ENCODE results near the gene CCL1. TPM values are rescaled to one million over a fixed set of nuclear protein-coding genes. Genes with fewer than 3 reads are reported as not detected.

The CCL1 gene, protein sequence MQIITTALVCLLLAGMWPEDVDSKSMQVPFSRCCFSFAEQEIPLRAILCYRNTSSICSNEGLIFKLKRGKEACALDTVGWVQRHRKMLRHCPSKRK
- total RNA-seq: not detected in 2 replicates

DNA sequence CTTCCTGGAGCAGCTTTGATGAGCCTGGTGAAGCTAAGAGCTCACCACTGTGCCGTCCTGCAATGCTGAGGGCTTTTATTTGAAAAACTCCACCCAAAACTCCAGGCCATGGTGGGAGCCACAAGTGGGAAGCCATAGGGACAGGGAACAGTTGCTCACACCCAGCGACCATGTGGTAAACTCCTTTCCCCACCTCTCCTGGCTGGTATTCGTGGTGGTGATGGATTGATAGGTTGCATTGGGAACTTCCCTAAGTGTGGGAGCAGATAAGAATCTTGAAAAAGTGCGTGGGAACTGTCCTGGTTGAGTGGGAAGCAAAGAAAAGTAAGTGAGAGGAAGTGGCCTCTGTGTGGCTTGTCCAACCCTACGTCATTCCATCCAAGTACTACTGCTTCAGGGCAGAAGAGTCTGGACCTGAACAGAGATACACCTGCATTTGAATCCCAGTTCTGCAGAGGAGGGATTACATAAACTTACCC, at the start of gene CCL1:
Gene CCL1, minus strand, starts transcription at position 51 of the 479 bp plus-strand sequence. CDS start 72 bp downstream, outside the sequence.
- DNase-seq (ENCODE audit: low read depth in 2 of 2): no peak

GRCh38 chr17:34412534-34412933, 49.5 kb upstream of the CCL1 start:
- peak; percentile 6 to 7 for DNase-seq (ENCODE audit: low read depth in 2 of 2)

- no peak for DNase-seq (ENCODE audit: low read depth in 2 of 2)
Observed at GRCh38 chr17:34411646-34412421, 48.8 kb upstream of the CCL1 start.

- no peak for DNase-seq (ENCODE audit: low read depth in 2 of 2)
Observed at GRCh38 chr17:34409352-34409751, 46.3 kb upstream of the CCL1 start.

DNA sequence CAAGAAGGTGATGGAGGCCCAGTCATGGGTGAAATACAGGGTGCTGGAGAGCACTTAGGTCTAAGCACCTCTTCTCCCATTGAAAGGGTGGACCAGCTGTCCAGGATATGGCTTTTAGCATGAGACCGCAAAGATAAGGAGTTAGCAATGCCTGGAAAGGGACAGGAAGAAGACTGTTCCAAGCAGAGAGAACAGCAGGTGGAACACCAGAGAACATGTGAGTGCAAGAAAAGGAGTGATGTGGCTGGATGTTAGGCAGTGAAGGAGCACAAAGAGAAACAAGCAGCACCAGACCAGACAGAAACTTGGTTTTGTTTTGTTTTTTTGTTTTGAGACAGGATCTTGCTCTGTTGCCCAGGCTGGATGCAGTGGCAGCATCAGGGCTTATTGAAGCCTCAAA, 45.4 kb upstream of the CCL1 start:
- DNase-seq (ENCODE audit: low read depth in 2 of 2): no peak

GRCh38 chr17:34406226-34406625, 43.2 kb upstream of the CCL1 start:
- DNase-seq (ENCODE audit: low read depth in 2 of 2): no peak

DNA sequence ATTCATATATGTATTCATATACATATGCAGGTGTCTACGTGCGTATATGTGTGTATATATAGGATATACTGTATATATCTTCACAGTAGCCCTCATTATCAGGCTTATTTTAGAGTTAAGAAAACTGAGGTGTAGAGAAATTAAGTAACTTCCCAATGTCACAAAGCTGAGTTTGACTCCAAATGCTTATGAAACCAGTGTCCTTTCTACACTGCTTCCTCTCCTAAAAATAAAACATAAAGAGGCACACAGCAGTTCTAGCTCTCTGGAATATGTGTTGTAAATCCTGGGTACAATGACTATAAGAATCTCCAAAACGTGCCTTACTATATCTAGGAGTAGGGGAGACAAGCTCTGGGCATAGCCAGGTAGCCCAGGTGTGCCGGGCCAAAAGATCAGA, 40.0 kb upstream of the CCL1 start:
- no peak for DNase-seq (ENCODE audit: low read depth in 2 of 2)

GRCh38 chr17:34401165-34401564, 38.1 kb upstream of the CCL1 start:
- DNase-seq (ENCODE audit: low read depth in 2 of 2): no peak

GRCh38 chr17:34400301-34400931, 37.4 kb upstream of the CCL1 start:
- DNase-seq (ENCODE audit: low read depth in 2 of 2): no peak

DNA sequence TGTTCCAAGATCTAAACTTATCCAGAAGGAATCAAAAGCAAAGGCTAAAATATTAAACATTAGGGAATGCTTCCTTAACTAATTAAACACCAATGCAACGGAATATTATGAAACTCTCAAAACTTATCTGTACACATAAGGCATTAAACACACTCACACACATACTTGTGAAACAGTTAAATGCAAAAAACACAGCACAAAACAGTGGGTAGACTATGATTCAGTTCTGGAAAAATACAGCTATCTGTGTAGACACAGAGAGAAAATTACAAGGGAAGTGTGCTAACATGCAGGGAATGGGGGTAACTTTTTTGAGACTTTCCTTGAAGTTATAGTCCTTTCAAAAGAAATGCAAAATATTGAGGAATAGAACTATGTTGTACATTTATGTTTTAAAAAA, 36.7 kb upstream of the CCL1 start:
- no peak for DNase-seq (ENCODE audit: low read depth in 2 of 2)

DNA sequence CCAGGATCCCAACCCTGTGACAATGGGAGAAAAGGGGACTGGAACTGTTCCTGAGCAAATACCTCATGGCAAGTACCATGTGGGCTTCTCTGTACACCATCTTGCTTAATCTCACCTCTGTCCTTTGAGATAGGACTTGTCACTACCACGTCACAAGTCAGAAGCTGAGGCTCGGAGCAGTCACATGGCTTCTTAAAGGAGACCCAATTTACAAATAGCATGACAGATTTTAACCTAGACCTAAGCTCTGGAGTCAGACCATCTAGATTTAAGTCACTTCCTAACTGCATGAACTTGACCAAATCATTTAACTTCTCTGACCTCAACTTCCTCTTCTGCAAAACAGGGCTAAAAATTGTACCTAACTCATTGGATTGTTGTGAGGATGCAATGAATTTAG, 36.0 kb upstream of the CCL1 start:
- no peak for DNase-seq (ENCODE audit: low read depth in 2 of 2)

- no peak for DNase-seq (ENCODE audit: low read depth in 2 of 2)
Observed at GRCh38 chr17:34397265-34397664, 34.2 kb upstream of the CCL1 start.

DNA sequence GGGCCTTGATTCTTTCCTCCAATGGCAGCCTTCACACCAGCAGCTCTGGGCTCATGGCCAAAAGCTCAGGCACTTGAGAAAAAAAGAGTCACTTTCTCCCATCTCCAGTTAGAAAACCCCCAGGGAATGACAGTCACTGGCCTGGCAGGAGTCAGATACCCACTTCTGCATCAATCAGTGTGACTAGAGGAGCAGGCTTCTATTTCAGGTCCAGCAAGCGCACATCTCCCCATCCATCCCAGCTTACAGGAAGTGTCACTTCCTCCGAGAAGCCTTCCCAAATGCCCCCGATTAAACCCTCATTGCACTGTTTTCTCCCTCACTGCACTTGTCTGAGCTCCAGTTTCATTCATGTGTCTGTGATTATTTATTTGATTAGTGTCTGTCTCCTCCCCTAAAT, 30.4 kb upstream of the CCL1 start:
- DNase-seq (ENCODE audit: low read depth in 2 of 2): no peak

DNA sequence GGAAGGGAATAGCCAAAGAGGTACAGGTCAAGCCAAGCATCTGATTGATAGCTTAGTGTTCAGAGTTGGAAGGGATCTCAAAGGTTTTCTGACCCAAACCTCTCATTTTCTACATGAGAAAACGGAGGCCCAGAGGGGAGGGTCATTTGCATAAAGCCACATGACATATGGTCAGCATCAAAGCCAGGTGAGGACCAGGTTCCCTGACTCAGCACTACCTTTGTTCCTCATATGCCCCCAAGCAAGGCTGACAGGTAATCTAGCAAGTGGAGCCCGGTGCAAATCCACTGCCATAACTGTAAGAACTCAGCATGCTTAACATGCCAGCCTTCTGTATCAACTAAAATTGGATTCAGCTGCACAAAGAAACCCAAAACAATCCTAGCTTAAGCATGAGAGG, 28.2 kb upstream of the CCL1 start:
- no peak for DNase-seq (ENCODE audit: low read depth in 2 of 2)

- DNase-seq (ENCODE audit: low read depth in 2 of 2): no peak
Observed at GRCh38 chr17:34390649-34391048, 27.6 kb upstream of the CCL1 start.

- DNase-seq (ENCODE audit: low read depth in 2 of 2): no peak
Observed at GRCh38 chr17:34389126-34389750, 26.2 kb upstream of the CCL1 start.

GRCh38 chr17:34387566-34387965, 24.5 kb upstream of the CCL1 start:
- DNase-seq (ENCODE audit: low read depth in 2 of 2): no peak

DNA sequence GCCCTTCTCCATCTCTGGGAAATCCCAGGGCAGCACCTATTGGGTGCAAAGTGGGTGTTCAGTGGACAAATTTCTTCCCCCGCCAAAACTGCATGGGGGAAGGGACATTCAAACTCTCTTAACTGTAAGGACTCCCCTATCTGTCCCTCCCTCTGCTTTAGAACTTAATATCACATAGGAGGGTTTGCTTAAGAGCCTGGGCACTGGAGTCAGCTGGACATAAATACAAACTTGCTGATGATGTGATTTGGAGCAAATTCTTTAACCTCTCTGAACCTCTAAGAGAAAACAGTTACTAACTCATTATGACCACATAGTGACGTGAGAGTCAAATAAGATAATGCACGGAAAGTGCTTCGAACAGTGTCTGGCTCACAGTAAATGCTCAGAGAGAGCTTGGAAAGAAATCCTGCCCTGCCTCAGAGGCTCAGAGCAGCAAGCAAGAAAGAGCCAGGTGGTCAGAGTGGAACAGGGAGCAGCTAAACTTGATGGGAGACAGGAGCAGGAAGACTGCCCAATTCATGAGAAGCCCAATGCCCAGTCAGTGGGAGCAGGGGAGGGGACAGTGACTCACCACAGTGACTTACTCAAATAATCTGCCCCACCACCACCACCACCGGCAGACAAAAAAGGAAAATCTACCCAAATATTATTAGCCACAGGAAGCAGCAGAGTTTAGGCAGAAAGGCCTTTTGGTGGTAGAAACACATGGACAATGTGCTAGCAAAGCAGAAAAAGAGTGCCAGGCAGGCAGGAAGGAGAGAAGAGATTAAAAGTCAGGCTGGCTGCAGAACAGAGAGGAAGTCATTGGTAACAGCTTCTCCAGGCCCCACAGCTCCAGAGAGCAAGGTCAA, 23.9 kb upstream of the CCL1 start:
- peak; percentile 24 to 34 for DNase-seq (ENCODE audit: low read depth in 2 of 2)

DNA sequence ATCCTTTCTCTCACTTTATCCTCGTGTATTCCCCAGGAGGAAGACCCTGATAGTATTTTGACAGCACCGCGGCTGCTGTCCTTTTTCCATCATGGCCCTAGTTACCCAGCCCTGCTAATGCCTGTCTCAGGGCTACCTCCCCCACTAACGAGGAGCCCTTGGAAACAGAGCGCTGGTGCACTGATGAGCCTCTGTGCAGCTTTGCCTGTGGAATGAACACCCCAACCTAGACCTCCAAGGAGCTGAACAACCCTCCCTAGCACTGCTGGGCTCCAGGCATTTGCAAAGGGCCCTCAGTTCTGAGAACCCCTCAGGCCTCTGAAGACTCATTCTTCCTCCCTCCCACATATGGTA, 23.3 kb upstream of the CCL1 start:
- DNase-seq (ENCODE audit: low read depth in 2 of 2): no peak

GRCh38 chr17:34384822-34385605, 22.0 kb upstream of the CCL1 start:
- DNase-seq (ENCODE audit: low read depth in 2 of 2): no peak

DNA sequence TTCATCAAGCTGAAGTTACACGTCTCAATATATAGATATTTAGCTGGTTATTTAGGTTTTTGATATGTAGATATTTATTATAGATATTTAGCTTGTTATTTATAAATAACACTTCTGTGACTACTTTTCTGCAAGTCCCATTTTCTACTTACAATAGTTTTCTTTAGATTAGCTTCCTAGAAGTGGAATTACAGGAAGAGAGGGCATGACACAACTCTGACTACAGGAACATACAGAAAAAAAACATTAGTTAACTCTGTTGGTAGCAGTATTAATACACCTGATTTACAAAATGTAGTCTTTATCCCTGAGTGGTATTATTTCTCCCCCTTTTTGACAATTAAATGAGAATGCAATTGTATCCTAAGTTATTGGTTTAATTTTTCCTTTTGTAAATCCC, 21.2 kb upstream of the CCL1 start:
- peak in 1 of 2 donors; percentile 47 for DNase-seq (ENCODE audit: low read depth in 2 of 2)
